Keratinocyte (primary cell): Measurements from ENCODE around the gene MIEF1. TPM values are rescaled to one million over a fixed set of nuclear protein-coding genes. Genes with fewer than 3 reads are reported as not detected.

ENCODE experiments used
- DNase-seq: peaks from one replicate; pipeline ENCODE4 v3.0.0-alpha.2; 2011; ENCODE audit warnings: low read depth, missing footprints, low spot score
- FAIRE-seq: peaks from 2 replicates; lab custom pipeline; 2011; peaks lifted over from hg19 to GRCh38; lab: Jason Lieb, UNC
- H2AFZ ChIP-seq: 2 replicates; pipeline ENCODE4 v1.6.0; 2012; ENCODE audit warnings: low read length, control low read depth, inconsistent platforms; ENCODE audit not compliant: control insufficient read depth
- H3K27ac ChIP-seq: 2 replicates; pipeline ENCODE4 v1.5.1; 2011; ENCODE audit warnings: low read length; ENCODE audit not compliant: control insufficient read depth, insufficient read depth
- H3K27me3 ChIP-seq: 3 replicates; pipeline ENCODE4 v1.6.0; 2011; ENCODE audit warnings: low read length; ENCODE audit not compliant: control insufficient read depth, insufficient read depth; ENCODE audit errors: extremely low read depth
- H3K36me3 ChIP-seq, 2 experiments: 2 replicates in 1 of 2; 3 replicates in 1 of 2; pipeline ENCODE4 v1.5.1; 2011; ENCODE audit warnings: low read length in 2 of 2, mild to moderate bottlenecking in 1 of 2; ENCODE audit not compliant: control insufficient read depth in 2 of 2, insufficient read depth in 2 of 2; ENCODE audit errors: extremely low read depth in 1 of 2
- H3K4me1 ChIP-seq: 3 replicates; pipeline ENCODE4 v1.5.1; 2011; ENCODE audit warnings: low read length; ENCODE audit not compliant: control insufficient read depth, insufficient read depth; ENCODE audit errors: extremely low read depth
- H3K4me2 ChIP-seq: 3 replicates; pipeline ENCODE4 v1.6.0; 2011; ENCODE audit warnings: low read depth, low read length; ENCODE audit not compliant: control insufficient read depth, insufficient read depth; ENCODE audit errors: extremely low read depth
- H3K4me3 ChIP-seq, 3 experiments: fragments of 200-600 bp in 1 of 3; sonication (generic) in 1 of 3; 2 replicates in 2 of 3; 3 replicates in 1 of 3; pipeline ENCODE4 v1.5.1; 2011 to 2016; ENCODE audit warnings: low read length in 3 of 3, mild to moderate bottlenecking in 3 of 3, control low read depth in 2 of 3, inconsistent platforms in 1 of 3, low read depth in 1 of 3, mixed read lengths in 1 of 3, mixed run types in 1 of 3, moderate library complexity in 1 of 3; ENCODE audit not compliant: control insufficient read depth in 2 of 3, insufficient read depth in 2 of 3; ENCODE audit errors: extremely low read depth in 1 of 3
- H3K79me2 ChIP-seq: 2 replicates; pipeline ENCODE4 v1.6.0; 2012; ENCODE audit warnings: low read length; ENCODE audit not compliant: control insufficient read depth, insufficient read depth
- H3K9ac ChIP-seq: 3 replicates; pipeline ENCODE4 v1.6.0; 2011; ENCODE audit warnings: low read length; ENCODE audit not compliant: control insufficient read depth, insufficient read depth; ENCODE audit errors: extremely low read depth
- H3K9me1 ChIP-seq: 3 replicates; pipeline ENCODE4 v1.6.0; 2011; ENCODE audit warnings: low read length; ENCODE audit not compliant: control insufficient read depth, insufficient read depth; ENCODE audit errors: extremely low read depth
- H3K9me3 ChIP-seq: 2 replicates; pipeline ENCODE4 v1.5.1; 2012; ENCODE audit warnings: low read depth, low read length; ENCODE audit not compliant: control insufficient read depth
- H4K20me1 ChIP-seq: 3 replicates; pipeline ENCODE4 v1.6.0; 2011; ENCODE audit warnings: low read length; ENCODE audit not compliant: control insufficient read depth, insufficient read depth; ENCODE audit errors: extremely low read depth
- EZH2 ChIP-seq: IDR thresholded peaks from one replicate; pipeline ENCODE4 v1.6.1; 2012; ENCODE audit warnings: inconsistent platforms, mild to moderate bottlenecking, low read length, moderate library complexity
- dilution Hi-C: fragments of 300-500 bp; cut with MboI; formaldehyde crosslinking; loops from one replicate; pipeline ENCODE4 v1.7.0; 2020; ENCODE audit warnings: low sequenced_read_pairs; ENCODE audit not compliant: extremely low pct_ligation_motif_present
- polyA plus RNA-seq, 5 experiments: library from polyadenylated mRNA; depleted of rRNA in 3 of 5; stranded (reverse) in 3 of 5; stranded (forward) in 1 of 5; unstranded in 1 of 5; fragments of >200 nt; gene quantifications; 1 replicate in 1 of 5; 2 replicates in 3 of 5; 3 replicates in 1 of 5; pipeline versions ENCODE4 v1.2.1 to v1.2.3, GENCODE V29; 2011 to 2012; ENCODE audit warnings: missing spikeins in 2 of 5, low read depth in 1 of 5, low replicate concordance in 1 of 5
- TF ChIP-seq, protein P1 (sequence below), 3 experiments: IDR thresholded peaks in 1 of 3; conservative IDR thresholded peaks in 1 of 3; optimal IDR thresholded peaks in 1 of 3; 2 replicates in 2 of 3; 3 replicates in 1 of 3; pipeline versions ENCODE3 to v1.5.1; 2011; ENCODE audit warnings: low read length in 3 of 3, mild to moderate bottlenecking in 3 of 3, moderate library complexity in 2 of 3, control low read depth in 1 of 3, inconsistent platforms in 1 of 3; ENCODE audit not compliant: insufficient read depth in 2 of 3; ENCODE audit errors: extremely low read depth in 1 of 3

Gene MIEF1
- polyA plus RNA-seq, 1 donor (not counting 4 experiments of a cell fraction or from before 2014, with no cell fraction given) = 18.4 TPM

DNA sequence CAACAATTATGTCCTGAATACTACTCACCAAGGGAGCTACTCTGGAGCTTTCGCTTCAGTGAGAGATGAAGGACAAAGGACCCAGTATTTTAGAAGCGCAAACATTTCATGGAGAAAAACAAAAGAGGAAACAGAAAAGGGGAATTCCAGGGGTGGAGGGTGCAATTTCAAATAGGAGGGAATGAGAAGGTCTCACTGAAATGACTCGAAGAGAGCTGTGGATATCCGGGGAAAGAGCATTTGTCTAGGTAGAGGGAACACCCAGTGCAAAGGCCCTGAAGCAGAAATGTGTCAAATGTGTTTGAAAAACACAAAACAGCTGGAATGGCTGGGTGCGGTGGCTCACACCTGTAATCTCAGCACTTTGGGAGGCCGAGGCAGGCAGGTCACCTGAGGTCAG, 28.0 kb downstream of the MIEF1 start:
- peaks cover 38% of the 10 kb centered on the region for H3K79me2 ChIP-seq
- FAIRE-seq (no peak), DNase-seq (no peak)
- H3K36me3 ChIP-seq = peaks cover 6 to 30% of the 10 kb centered on the region in 2 experiments
- dilution Hi-C loops = no loop called here
- TF ChIP-seq, protein P1, sequence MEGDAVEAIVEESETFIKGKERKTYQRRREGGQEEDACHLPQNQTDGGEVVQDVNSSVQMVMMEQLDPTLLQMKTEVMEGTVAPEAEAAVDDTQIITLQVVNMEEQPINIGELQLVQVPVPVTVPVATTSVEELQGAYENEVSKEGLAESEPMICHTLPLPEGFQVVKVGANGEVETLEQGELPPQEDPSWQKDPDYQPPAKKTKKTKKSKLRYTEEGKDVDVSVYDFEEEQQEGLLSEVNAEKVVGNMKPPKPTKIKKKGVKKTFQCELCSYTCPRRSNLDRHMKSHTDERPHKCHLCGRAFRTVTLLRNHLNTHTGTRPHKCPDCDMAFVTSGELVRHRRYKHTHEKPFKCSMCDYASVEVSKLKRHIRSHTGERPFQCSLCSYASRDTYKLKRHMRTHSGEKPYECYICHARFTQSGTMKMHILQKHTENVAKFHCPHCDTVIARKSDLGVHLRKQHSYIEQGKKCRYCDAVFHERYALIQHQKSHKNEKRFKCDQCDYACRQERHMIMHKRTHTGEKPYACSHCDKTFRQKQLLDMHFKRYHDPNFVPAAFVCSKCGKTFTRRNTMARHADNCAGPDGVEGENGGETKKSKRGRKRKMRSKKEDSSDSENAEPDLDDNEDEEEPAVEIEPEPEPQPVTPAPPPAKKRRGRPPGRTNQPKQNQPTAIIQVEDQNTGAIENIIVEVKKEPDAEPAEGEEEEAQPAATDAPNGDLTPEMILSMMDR (optimal IDR thresholded peaks at IDR 0.05 in 1 of 3, IDR thresholded peaks at IDR 0.05 in 1 of 3, conservative IDR thresholded peaks at IDR 0.05 in 1 of 3; ENCODE audit: extremely low read depth in 1 of 3, insufficient read depth in 2 of 3, low read length in 3 of 3) = no peak
- TF ChIP-seq EZH2 = no peak
- no peaks in the 10 kb centered on the region for H3K27me3 ChIP-seq
- H3K4me1 ChIP-seq = peaks cover 48% of the 10 kb centered on the region
- no peak overlapping the region for H3K4me3 ChIP-seq
- H3K9me1 ChIP-seq = peaks cover 2% of the 10 kb centered on the region
- H3K4me2 ChIP-seq = no peak overlapping the region
- H3K27ac ChIP-seq = no peak overlapping the region
- H3K9ac ChIP-seq = no peak overlapping the region
- peaks cover 29% of the 10 kb centered on the region for H4K20me1 ChIP-seq
- H2AFZ ChIP-seq = no peak overlapping the region
- no peaks in the 10 kb centered on the region for H3K9me3 ChIP-seq

DNA sequence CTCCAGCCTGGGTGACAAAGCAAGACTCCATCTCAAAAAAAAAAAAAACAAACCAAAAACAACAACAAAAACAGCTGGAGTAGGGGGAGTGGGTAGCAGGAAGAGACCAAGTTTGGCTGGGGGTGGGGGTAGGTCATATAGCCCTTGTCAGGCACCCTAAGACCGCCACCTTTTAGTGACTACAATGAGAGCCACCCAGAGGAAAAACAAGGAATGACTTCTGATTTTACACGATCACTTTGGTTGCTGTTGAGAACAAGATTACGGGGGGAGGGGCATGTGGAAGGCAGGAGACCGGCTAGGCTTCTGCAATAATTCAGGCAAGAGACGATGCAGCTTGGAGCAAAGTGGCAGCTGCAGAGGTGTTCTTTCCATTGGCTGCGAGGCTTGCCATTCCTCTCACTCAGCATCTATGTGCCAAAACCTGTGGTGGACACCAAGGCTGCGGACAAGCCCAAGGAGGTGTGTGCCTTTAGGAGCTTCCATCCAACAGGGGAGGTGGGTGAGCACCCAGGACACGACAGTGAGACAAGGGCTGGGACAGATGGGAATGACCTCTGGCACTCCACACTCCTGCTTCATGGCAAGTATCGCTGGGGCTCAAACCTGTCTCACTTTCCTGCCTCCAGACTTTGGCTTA, 28.7 kb downstream of the MIEF1 start:
- peak overlapping the region in 2 of 3 experiments; percentile 76 to 94 for H3K4me3 ChIP-seq
- peaks cover 48% of the 10 kb centered on the region for H3K4me1 ChIP-seq
- H3K9me1 ChIP-seq = peaks cover 2% of the 10 kb centered on the region
- H3K4me2 ChIP-seq = peak overlapping the region; percentile 99
- peak overlapping the region; percentile 89 for H3K9ac ChIP-seq
- peaks cover 38% of the 10 kb centered on the region for H3K79me2 ChIP-seq
- no peaks in the 10 kb centered on the region for H3K9me3 ChIP-seq
- peaks cover 24% of the 10 kb centered on the region for H4K20me1 ChIP-seq
- dilution Hi-C loops = no loop called here
- no peak overlapping the region for H2AFZ ChIP-seq
- FAIRE-seq (peak; percentile 17), DNase-seq (no peak)
- H3K27ac ChIP-seq = no peak overlapping the region
- peaks cover 6 to 26% of the 10 kb centered on the region in 2 experiments for H3K36me3 ChIP-seq
- no peaks in the 10 kb centered on the region for H3K27me3 ChIP-seq
- no peak for TF ChIP-seq EZH2
- TF ChIP-seq, protein P1 (optimal IDR thresholded peaks at IDR 0.05 in 1 of 3, IDR thresholded peaks at IDR 0.05 in 1 of 3, conservative IDR thresholded peaks at IDR 0.05 in 1 of 3; ENCODE audit: extremely low read depth in 1 of 3, insufficient read depth in 2 of 3, low read length in 3 of 3) = peak in 2 of 3 experiments; percentile 24 to 43
